ENCODE data around the gene UGCG. TPM values are rescaled to one million over a fixed set of nuclear protein-coding genes. Genes with fewer than 3 reads are reported as not detected.

The UGCG gene
- total RNA-seq, 4 donors from 2014 or later: 12.5 to 30.4 (median 21.2) TPM

GRCh38 chr9:111904891-111905291 is 8.3 kb downstream of the UGCG start:
- intact Hi-C loops (cut with DNase I): loop anchor here (10.0 kb wide), 1 partner anchor 460 kb away; no protein-coding TSS in a partner anchor
- DNase-seq: no peak
- Histone ChIP-seq H3K4me3 (replicated peaks in 1 of 3) (no peak overlapping the region), H3K4me1 (peaks cover 11 to 38% of the 10 kb centered on the region in 2 donors), H3K27me3 (no peaks in the 10 kb centered on the region), H3K9me3 (no peaks in the 10 kb centered on the region), H3K27ac (no peak overlapping the region), H3K36me3 (no peaks in the 10 kb centered on the region)
- WGBS, 2 donors: 91% methylated on average over 5 of the region's 5 CpGs
- no peak for TF ChIP-seq CTCF (IDR thresholded peaks at IDR 0.05)
- no peak for TF ChIP-seq POLR2A (IDR thresholded peaks at IDR 0.05)

GRCh38 chr9:111907147-111907546 is 10.5 kb downstream of the UGCG start:
- TF ChIP-seq POLR2A (IDR thresholded peaks at IDR 0.05): no peak
- no peak for TF ChIP-seq CTCF (IDR thresholded peaks at IDR 0.05)
- H3K4me3 ChIP-seq (replicated peaks in 1 of 3): no peak overlapping the region
- 94 to 95% methylated on average over 5 of the region's 5 CpGs for WGBS, 2 donors
- H3K36me3 ChIP-seq: no peaks in the 10 kb centered on the region
- peaks cover 14 to 24% of the 10 kb centered on the region in 2 donors for H3K4me1 ChIP-seq
- intact Hi-C loops (cut with DNase I): loop anchor here (10.0 kb wide), 1 partner anchor 458 kb away; no protein-coding TSS in a partner anchor
- no peak overlapping the region for H3K27ac ChIP-seq
- H3K9me3 ChIP-seq: no peaks in the 10 kb centered on the region
- H3K27me3 ChIP-seq: no peaks in the 10 kb centered on the region
- DNase-seq: no peak

- intact Hi-C loops (cut with DNase I): loop anchor here (10.0 kb wide), 1 partner anchor 455 kb away; no protein-coding TSS in a partner anchor
- Histone ChIP-seq H3K4me1 (peaks cover 10 to 18% of the 10 kb centered on the region in 2 donors), H3K9me3 (no peaks in the 10 kb centered on the region), H3K27me3 (no peaks in the 10 kb centered on the region), H3K27ac (no peak overlapping the region), H3K36me3 (no peaks in the 10 kb centered on the region), H3K4me3 (replicated peaks in 1 of 3) (no peak overlapping the region)
- no peak for DNase-seq
- 68 to 73% methylated on average over 3 of the region's 3 CpGs for WGBS, 2 donors
- TF ChIP-seq POLR2A (IDR thresholded peaks at IDR 0.05): no peak
- no peak for TF ChIP-seq CTCF (IDR thresholded peaks at IDR 0.05)
Measured at GRCh38 chr9:111909444-111909843, 12.8 kb downstream of the UGCG start.

- intact Hi-C loops (cut with DNase I): no loop called here
- H3K4me3 ChIP-seq (replicated peaks in 1 of 3): no peak overlapping the region
- no peak overlapping the region for H3K27ac ChIP-seq
- TF ChIP-seq CTCF (IDR thresholded peaks at IDR 0.05): no peak
- TF ChIP-seq POLR2A (IDR thresholded peaks at IDR 0.05): no peak
- H3K4me1 ChIP-seq: peaks cover 10 to 22% of the 10 kb centered on the region in 2 donors
- no peak for DNase-seq
- H3K36me3 ChIP-seq: no peaks in the 10 kb centered on the region
- WGBS, 2 donors: 88 to 91% methylated on average over 6 of the region's 6 CpGs
- H3K9me3 ChIP-seq: no peaks in the 10 kb centered on the region
- H3K27me3 ChIP-seq: no peaks in the 10 kb centered on the region
Measured at GRCh38 chr9:111910428-111910827, 13.8 kb downstream of the UGCG start.

- no peak for DNase-seq
- TF ChIP-seq POLR2A (IDR thresholded peaks at IDR 0.05): no peak
- TF ChIP-seq CTCF (IDR thresholded peaks at IDR 0.05): no peak
- 89 to 92% methylated on average over 6 of the region's 6 CpGs for WGBS, 2 donors
- intact Hi-C loops (cut with DNase I): no loop called here
- Histone ChIP-seq H3K4me3 (replicated peaks in 1 of 3) (no peak overlapping the region), H3K27ac (no peak overlapping the region), H3K36me3 (no peaks in the 10 kb centered on the region), H3K9me3 (no peaks in the 10 kb centered on the region), H3K27me3 (no peaks in the 10 kb centered on the region), H3K4me1 (peaks cover 10 to 31% of the 10 kb centered on the region in 2 donors)
Measured at GRCh38 chr9:111913159-111913558, 16.5 kb downstream of the UGCG start.

All from thyroid gland (tissue), 4 donors.